ENCODE measurements around the gene NADSYN1. TPM values are rescaled to one million over a fixed set of nuclear protein-coding genes. Genes with fewer than 3 reads are reported as not detected.

NADSYN1 gene
- total RNA-seq, 1 donor from 2014 or later, result 27.7 TPM

- no peak overlapping the region for H3K4me3 ChIP-seq (ENCODE audit: low read length in 3 of 3)
- no peak overlapping the region for H3K27ac ChIP-seq (ENCODE audit: low read depth, low read length)
- H3K27me3 ChIP-seq (ENCODE audit: control insufficient read depth in 3 of 3, insufficient read depth in 3 of 3, low read length in 3 of 3), result no peaks in the 10 kb centered on the region
- H3K4me1 ChIP-seq (ENCODE audit: control insufficient read depth in 3 of 3, insufficient read depth in 3 of 3, low read length in 3 of 3), result peaks cover 7 to 8% (median 8%) of the 10 kb centered on the region in 3 donors
- no peaks in the 10 kb centered on the region for H3K9me3 ChIP-seq (ENCODE audit: control insufficient read depth in 3 of 3, low read length in 3 of 3)
- H3K36me3 ChIP-seq (ENCODE audit: control insufficient read depth in 3 of 3, insufficient read depth in 3 of 3, low read length in 3 of 3), result peaks cover 51 to 57% (median 54%) of the 10 kb centered on the region in 3 donors
- H3K9ac ChIP-seq (ENCODE audit: low read depth in 1 of 3, low read length in 3 of 3), result no peak overlapping the region
These were observed 5.4 kb downstream of the NADSYN1 start for GRCh38 chr11:71458146-71459070.

- H3K4me1 ChIP-seq (ENCODE audit: control insufficient read depth in 3 of 3, insufficient read depth in 3 of 3, low read length in 3 of 3), result peaks cover 0 to under 1% (median 0%) of the 10 kb centered on the region in 3 donors
- H3K27me3 ChIP-seq (ENCODE audit: control insufficient read depth in 3 of 3, insufficient read depth in 3 of 3, low read length in 3 of 3), result no peaks in the 10 kb centered on the region
- no peak overlapping the region for H3K9ac ChIP-seq (ENCODE audit: low read depth in 1 of 3, low read length in 3 of 3)
- H3K27ac ChIP-seq (ENCODE audit: low read depth, low read length), result no peak overlapping the region
- no peak overlapping the region for H3K4me3 ChIP-seq (ENCODE audit: low read length in 3 of 3)
- H3K9me3 ChIP-seq (ENCODE audit: control insufficient read depth in 3 of 3, low read length in 3 of 3), result no peaks in the 10 kb centered on the region
- H3K36me3 ChIP-seq (ENCODE audit: control insufficient read depth in 3 of 3, insufficient read depth in 3 of 3, low read length in 3 of 3), result peaks cover 54 to 60% (median 60%) of the 10 kb centered on the region in 3 donors
These were observed 6.2 kb downstream of the NADSYN1 start for GRCh38 chr11:71459076-71459766.

GRCh38 chr11:71459767-71460320 lies 6.8 kb downstream of the NADSYN1 start:
- no peaks in the 10 kb centered on the region for H3K9me3 ChIP-seq (ENCODE audit: control insufficient read depth in 3 of 3, low read length in 3 of 3)
- H3K9ac ChIP-seq (ENCODE audit: low read depth in 1 of 3, low read length in 3 of 3), result no peak overlapping the region
- H3K4me3 ChIP-seq (ENCODE audit: low read length in 3 of 3), result no peak overlapping the region
- no peaks in the 10 kb centered on the region for H3K4me1 ChIP-seq (ENCODE audit: control insufficient read depth in 3 of 3, insufficient read depth in 3 of 3, low read length in 3 of 3)
- H3K27ac ChIP-seq (ENCODE audit: low read depth, low read length), result no peak overlapping the region
- no peaks in the 10 kb centered on the region for H3K27me3 ChIP-seq (ENCODE audit: control insufficient read depth in 3 of 3, insufficient read depth in 3 of 3, low read length in 3 of 3)
- H3K36me3 ChIP-seq (ENCODE audit: control insufficient read depth in 3 of 3, insufficient read depth in 3 of 3, low read length in 3 of 3), result peaks cover 54 to 60% (median 58%) of the 10 kb centered on the region in 3 donors

GRCh38 chr11:71461696-71462095 lies 8.7 kb downstream of the NADSYN1 start:
- H3K27me3 ChIP-seq (ENCODE audit: control insufficient read depth in 3 of 3, insufficient read depth in 3 of 3, low read length in 3 of 3), result no peaks in the 10 kb centered on the region
- H3K9ac ChIP-seq (ENCODE audit: low read depth in 1 of 3, low read length in 3 of 3), result no peak overlapping the region
- no peak overlapping the region for H3K27ac ChIP-seq (ENCODE audit: low read depth, low read length)
- H3K36me3 ChIP-seq (ENCODE audit: control insufficient read depth in 3 of 3, insufficient read depth in 3 of 3, low read length in 3 of 3), result peaks cover 46 to 48% (median 47%) of the 10 kb centered on the region in 3 donors
- no peaks in the 10 kb centered on the region for H3K9me3 ChIP-seq (ENCODE audit: control insufficient read depth in 3 of 3, low read length in 3 of 3)
- no peaks in the 10 kb centered on the region for H3K4me1 ChIP-seq (ENCODE audit: control insufficient read depth in 3 of 3, insufficient read depth in 3 of 3, low read length in 3 of 3)
- no peak overlapping the region for H3K4me3 ChIP-seq (ENCODE audit: low read length in 3 of 3)

GRCh38 chr11:71462726-71463125 lies 9.7 kb downstream of the NADSYN1 start:
- Histone ChIP-seq H3K36me3 (ENCODE audit: control insufficient read depth in 3 of 3, insufficient read depth in 3 of 3, low read length in 3 of 3) (peaks cover 38 to 46% (median 41%) of the 10 kb centered on the region in 3 donors), H3K4me1 (ENCODE audit: control insufficient read depth in 3 of 3, insufficient read depth in 3 of 3, low read length in 3 of 3) (no peaks in the 10 kb centered on the region), H3K27me3 (ENCODE audit: control insufficient read depth in 3 of 3, insufficient read depth in 3 of 3, low read length in 3 of 3) (no peaks in the 10 kb centered on the region), H3K9me3 (ENCODE audit: control insufficient read depth in 3 of 3, low read length in 3 of 3) (no peaks in the 10 kb centered on the region), H3K4me3 (ENCODE audit: low read length in 3 of 3) (no peak overlapping the region), H3K9ac (ENCODE audit: low read depth in 1 of 3, low read length in 3 of 3) (no peak overlapping the region), H3K27ac (ENCODE audit: low read depth, low read length) (no peak overlapping the region)

GRCh38 chr11:71463331-71464211 lies 10.6 kb downstream of the NADSYN1 start:
- no peak overlapping the region for H3K27ac ChIP-seq (ENCODE audit: low read depth, low read length)
- no peak overlapping the region for H3K4me3 ChIP-seq (ENCODE audit: low read length in 3 of 3)

GRCh38 chr11:71465054-71465453 lies 12.1 kb downstream of the NADSYN1 start:
- no peak overlapping the region for H3K4me3 ChIP-seq (ENCODE audit: low read length in 3 of 3)
- peaks cover 19 to 26% (median 24%) of the 10 kb centered on the region in 3 donors for H3K36me3 ChIP-seq (ENCODE audit: control insufficient read depth in 3 of 3, insufficient read depth in 3 of 3, low read length in 3 of 3)
- H3K9me3 ChIP-seq (ENCODE audit: control insufficient read depth in 3 of 3, low read length in 3 of 3), result no peaks in the 10 kb centered on the region
- H3K27me3 ChIP-seq (ENCODE audit: control insufficient read depth in 3 of 3, insufficient read depth in 3 of 3, low read length in 3 of 3), result no peaks in the 10 kb centered on the region
- H3K4me1 ChIP-seq (ENCODE audit: control insufficient read depth in 3 of 3, insufficient read depth in 3 of 3, low read length in 3 of 3), result no peaks in the 10 kb centered on the region
- H3K9ac ChIP-seq (ENCODE audit: low read depth in 1 of 3, low read length in 3 of 3), result no peak overlapping the region
- H3K27ac ChIP-seq (ENCODE audit: low read depth, low read length), result no peak overlapping the region

More at GRCh38 chr11:71463331-71464211, 10.6 kb downstream of the NADSYN1 start:
- no peaks in the 10 kb centered on the region for H3K4me1 ChIP-seq (ENCODE audit: control insufficient read depth in 3 of 3, insufficient read depth in 3 of 3, low read length in 3 of 3)
- H3K9me3 ChIP-seq (ENCODE audit: control insufficient read depth in 3 of 3, low read length in 3 of 3), result no peaks in the 10 kb centered on the region
- no peaks in the 10 kb centered on the region for H3K27me3 ChIP-seq (ENCODE audit: control insufficient read depth in 3 of 3, insufficient read depth in 3 of 3, low read length in 3 of 3)
- no peak overlapping the region for H3K9ac ChIP-seq (ENCODE audit: low read depth in 1 of 3, low read length in 3 of 3)
- peaks cover 33 to 40% (median 36%) of the 10 kb centered on the region in 3 donors for H3K36me3 ChIP-seq (ENCODE audit: control insufficient read depth in 3 of 3, insufficient read depth in 3 of 3, low read length in 3 of 3)

GRCh38 chr11:71466358-71466757 lies 13.4 kb downstream of the NADSYN1 start:
- H3K36me3 ChIP-seq (ENCODE audit: control insufficient read depth in 3 of 3, insufficient read depth in 3 of 3, low read length in 3 of 3), result peaks cover 15 to 22% (median 19%) of the 10 kb centered on the region in 3 donors
- no peaks in the 10 kb centered on the region for H3K4me1 ChIP-seq (ENCODE audit: control insufficient read depth in 3 of 3, insufficient read depth in 3 of 3, low read length in 3 of 3)
- no peaks in the 10 kb centered on the region for H3K27me3 ChIP-seq (ENCODE audit: control insufficient read depth in 3 of 3, insufficient read depth in 3 of 3, low read length in 3 of 3)

GRCh38 chr11:71467164-71467563 lies 14.2 kb downstream of the NADSYN1 start:
- Histone ChIP-seq H3K27ac (ENCODE audit: low read depth, low read length) (no peak overlapping the region), H3K9me3 (ENCODE audit: control insufficient read depth in 3 of 3, low read length in 3 of 3) (no peaks in the 10 kb centered on the region), H3K36me3 (ENCODE audit: control insufficient read depth in 3 of 3, insufficient read depth in 3 of 3, low read length in 3 of 3) (peaks cover 9 to 22% (median 19%) of the 10 kb centered on the region in 3 donors), H3K4me1 (ENCODE audit: control insufficient read depth in 3 of 3, insufficient read depth in 3 of 3, low read length in 3 of 3) (no peaks in the 10 kb centered on the region), H3K27me3 (ENCODE audit: control insufficient read depth in 3 of 3, insufficient read depth in 3 of 3, low read length in 3 of 3) (no peaks in the 10 kb centered on the region), H3K9ac (ENCODE audit: low read depth in 1 of 3, low read length in 3 of 3) (no peak overlapping the region), H3K4me3 (ENCODE audit: low read length in 3 of 3) (no peak overlapping the region)

More at GRCh38 chr11:71466358-71466757, 13.4 kb downstream of the NADSYN1 start:
- no peak overlapping the region for H3K9ac ChIP-seq (ENCODE audit: low read depth in 1 of 3, low read length in 3 of 3)
- no peaks in the 10 kb centered on the region for H3K9me3 ChIP-seq (ENCODE audit: control insufficient read depth in 3 of 3, low read length in 3 of 3)
- no peak overlapping the region for H3K27ac ChIP-seq (ENCODE audit: low read depth, low read length)
- H3K4me3 ChIP-seq (ENCODE audit: low read length in 3 of 3), result no peak overlapping the region
